GM18519 (cell line): ENCODE data around the gene PAQR9.

ENCODE experiments used
- ATAC-seq: cut with Tn5 transposase; IDR thresholded peaks from one replicate; pipeline ENCODE4 v1.9.1; 2021; ENCODE audit warnings: mild to moderate bottlenecking, moderate library complexity; ENCODE audit not compliant: unreplicated experiment, low FRiP score

PAQR9 gene

GRCh38 chr3:142982038-142982773 is 18.7 kb upstream of the PAQR9 start:
- ATAC-seq = no peak

DNA sequence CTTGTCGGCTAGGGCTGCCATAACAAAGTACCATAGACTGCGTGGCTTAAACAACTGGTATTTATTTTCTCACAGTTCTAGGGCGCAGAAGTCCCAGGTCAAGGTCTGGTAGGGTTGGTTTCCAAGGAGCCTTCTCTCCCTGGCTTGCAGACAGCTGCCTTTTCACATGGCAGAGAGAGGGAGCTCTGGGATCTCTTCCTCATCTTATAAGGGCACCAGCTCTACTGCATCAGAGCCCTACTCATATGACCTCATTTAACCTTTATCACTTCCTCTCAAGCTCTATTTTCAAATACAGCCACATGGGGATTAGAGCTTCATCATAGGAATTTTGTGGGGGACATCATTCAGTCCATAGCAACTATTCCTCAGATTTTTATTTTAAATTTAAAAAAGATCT is 17.6 kb upstream of the PAQR9 start:
- ATAC-seq = no peak

GRCh38 chr3:142977399-142977728 is 13.9 kb upstream of the PAQR9 start:
- ATAC-seq = no peak

- no peak for ATAC-seq
Measured at GRCh38 chr3:142976621-142977398, 13.3 kb upstream of the PAQR9 start.

DNA sequence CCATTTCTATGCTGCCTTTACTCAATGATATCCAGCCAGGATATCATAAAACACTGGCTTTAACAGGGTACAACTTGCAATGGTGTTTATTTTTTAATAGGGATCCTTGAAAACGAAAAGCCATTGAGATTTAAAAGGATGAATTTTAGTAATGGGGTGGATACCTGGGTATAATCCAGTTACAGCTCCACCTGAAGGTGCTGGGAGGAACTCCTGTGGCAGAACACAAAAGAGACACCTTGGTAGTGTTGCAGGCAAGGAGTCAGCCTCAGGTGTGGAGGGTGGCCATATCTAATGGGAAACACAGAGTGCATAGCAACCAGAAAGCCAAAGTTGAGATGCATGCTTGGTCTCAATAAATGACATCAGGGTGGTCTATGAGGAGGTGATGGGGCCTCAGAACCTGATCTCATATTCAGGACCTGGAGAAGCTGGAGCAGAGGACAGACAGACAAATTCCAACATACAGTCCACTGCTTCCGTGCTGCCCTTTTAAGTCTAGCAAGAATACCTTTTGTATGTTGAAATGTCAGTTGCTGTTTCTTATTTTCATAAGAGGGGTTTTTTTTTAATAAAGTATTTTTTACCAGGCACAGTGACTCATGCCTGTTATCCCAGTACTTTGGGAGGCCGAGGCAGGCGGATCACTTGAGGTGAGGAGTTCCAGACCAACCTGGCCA is 12.0 kb upstream of the PAQR9 start:
- ATAC-seq = no peak

DNA sequence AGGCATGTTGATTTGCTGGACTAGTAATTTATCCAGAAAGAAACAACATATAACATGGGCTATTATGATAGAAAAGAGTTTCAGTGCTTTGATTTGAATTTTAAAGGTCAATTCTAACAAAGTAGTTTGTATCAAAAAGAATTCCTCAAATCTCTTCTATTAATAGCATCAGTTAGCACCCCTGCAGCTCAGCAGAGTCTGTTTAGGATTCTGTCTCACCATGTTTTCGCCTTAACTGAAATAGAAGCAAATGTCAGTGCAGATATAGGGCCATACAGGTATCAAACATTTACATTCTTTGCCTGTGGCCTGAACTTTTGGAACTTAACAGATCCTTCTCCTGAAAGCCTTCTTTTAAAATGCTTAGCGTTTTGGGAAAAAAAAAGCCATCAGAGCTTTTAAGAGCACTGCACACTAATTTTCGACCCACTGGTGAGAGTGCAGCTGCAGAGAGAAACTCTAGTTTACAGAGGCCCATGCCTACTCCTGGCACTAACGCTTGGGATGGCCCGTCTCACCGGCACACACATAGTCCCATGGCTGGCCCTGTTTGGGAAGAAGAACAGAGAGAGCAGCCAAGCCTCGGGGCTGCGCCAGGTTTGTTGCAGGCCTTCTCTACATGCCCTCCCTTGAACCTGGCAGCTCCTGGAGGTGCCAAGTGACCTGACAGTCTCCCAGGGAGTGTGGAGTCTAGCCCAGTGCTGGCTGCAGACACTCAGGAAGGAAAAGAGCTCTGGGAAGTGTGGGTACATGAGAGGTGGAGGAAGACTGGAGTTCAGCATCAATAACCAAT is 9.9 kb upstream of the PAQR9 start:
- no peak for ATAC-seq

DNA sequence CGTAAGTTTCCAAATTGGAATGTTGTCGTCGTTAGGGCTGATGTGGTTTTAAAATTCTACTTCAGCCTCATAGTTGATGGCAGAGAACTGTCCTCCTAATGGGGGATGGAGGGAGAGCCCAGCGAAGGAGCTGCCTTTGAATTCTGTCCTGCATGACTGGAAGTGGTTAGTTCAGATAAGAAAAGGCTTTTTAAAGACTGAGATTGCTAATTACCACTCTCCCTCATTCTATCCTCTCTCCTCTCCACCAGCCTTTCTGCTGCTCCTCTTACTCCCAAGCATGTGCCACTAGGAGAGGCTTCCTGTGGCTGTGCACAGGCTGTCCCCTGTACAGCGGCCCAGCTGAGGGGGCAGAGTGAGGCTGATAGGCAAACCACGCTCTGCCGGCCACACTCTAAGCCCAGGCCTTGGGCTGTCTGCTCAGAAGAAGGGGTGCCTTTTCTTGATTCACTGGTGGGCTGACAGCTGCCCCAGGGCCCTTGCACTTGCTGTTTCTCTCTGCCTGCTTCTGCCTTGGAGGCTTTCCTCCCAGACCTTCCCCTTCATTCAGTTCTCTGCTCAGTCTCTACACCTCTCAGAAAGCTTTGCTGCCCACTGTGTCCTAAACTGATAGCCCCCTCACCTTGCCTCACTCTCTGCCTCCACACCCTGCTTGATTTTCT is 8.7 kb upstream of the PAQR9 start:
- ATAC-seq = no peak

GRCh38 chr3:142971431-142971830 is 8.0 kb upstream of the PAQR9 start:
- ATAC-seq = no peak

GRCh38 chr3:142968319-142969025 is 5.0 kb upstream of the PAQR9 start:
- ATAC-seq = no peak

DNA sequence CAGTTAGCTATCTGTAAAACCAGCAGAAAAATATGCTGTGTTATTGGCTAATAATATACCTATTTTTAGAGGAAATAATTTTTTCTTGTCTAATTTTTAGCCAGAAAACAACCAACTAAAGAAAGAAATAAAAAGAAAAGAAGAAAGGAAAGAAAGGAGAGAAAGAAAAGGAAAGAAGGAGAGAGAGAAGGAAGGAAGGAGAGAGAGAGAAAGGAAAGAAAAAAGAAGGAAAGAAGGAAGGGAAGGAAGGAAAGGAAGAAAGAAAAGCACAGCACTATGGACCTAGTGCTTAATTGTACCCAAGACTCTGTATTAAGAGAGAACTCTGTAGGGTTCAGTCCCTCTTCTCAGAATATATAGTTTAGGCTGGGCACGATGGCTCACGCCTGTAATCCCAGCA is 3.3 kb upstream of the PAQR9 start:
- ATAC-seq = no peak

- no peak for ATAC-seq
Measured at GRCh38 chr3:142965581-142965980, 2.1 kb upstream of the PAQR9 start.

DNA sequence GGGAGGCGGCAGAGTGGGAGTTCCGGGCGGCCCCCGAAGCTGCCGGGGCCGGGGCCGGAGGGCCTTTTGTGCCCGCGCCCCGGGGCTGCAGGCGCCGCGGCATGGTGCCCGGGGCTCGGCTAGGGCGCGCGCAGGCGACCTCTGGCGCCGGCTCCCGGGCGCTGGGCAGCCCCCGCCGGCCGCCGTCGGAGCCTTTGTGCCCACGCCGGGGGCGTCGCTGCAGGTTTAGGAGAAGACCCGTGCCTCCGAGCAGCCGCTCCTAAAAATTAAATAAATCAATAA is 299 bp downstream of the PAQR9 start:
- no peak for ATAC-seq

- ATAC-seq = no peak
Measured at GRCh38 chr3:142962520-142963233, 797 bp downstream of the PAQR9 start.

- no peak for ATAC-seq
Measured at GRCh38 chr3:142962175-142962519, 1.3 kb downstream of the PAQR9 start.

DNA sequence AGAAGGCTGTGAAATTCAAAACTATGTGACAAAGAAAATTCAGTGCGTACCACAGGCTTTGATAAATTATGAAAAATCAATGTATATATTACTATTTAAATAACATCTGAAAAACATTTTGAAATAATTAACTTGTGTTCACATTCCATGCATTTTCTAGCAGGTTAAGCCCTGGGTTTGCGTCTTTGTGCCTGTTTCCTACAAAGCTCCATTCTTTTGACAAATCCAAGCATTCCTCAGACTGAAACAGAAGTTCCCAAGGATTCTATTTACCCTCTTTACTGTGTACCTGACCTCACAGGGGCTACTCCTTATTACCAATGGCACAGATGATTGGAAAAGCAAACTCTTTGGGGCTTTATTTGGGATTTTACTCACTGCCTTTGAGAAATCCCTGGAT is 1.9 kb downstream of the PAQR9 start:
- no peak for ATAC-seq

DNA sequence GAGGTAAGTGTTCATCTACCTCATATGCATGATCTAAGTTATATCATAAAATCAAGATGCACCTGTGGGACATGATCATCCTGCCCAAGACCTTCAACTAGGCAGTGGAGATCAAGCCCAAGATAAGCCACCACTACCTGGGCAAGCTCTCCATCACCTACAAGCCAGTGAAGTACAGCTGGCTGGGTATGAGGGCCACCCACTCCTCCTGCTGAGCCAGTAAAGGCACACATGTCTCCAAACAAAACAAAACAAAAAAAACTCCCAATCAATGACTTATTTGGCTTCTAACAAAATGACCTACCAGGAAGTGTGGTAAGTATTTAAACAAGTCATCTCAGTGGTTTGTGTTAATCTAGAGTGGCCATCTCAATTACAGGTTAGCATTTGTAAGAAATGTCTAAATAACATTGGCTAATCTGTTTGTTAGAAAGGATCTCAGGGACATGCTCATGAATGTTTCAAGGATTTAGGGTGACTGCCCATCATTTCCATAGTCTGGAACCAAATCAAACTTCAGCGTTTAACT is 3.1 kb downstream of the PAQR9 start:
- no peak for ATAC-seq

GRCh38 chr3:142958707-142959106 is 4.8 kb downstream of the PAQR9 start:
- ATAC-seq = no peak

DNA sequence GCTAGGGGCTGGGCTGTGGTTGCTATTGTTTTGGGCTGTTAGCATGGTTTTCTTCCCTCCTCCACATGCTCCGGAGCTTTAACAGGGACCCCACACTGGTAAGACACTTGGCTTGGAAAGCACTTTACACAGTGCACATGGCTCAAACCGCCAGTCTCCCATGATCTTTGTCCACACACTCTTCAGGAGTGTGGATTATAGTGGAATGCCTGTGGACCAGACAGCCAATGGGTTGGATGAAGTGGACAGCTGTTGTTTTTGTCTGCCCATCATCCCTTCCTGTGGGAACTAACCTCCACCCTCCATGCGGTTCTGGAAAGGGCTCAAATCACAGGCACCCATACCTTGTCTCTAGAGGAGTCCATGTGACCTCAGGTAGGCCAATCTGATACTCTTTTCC is 10.0 kb downstream of the PAQR9 start:
- ATAC-seq = no peak
